Measurements from ENCODE around the gene RAC3. TPM values are rescaled to one million over a fixed set of nuclear protein-coding genes. Genes with fewer than 3 reads are reported as not detected.

RAC3 gene
- total and polyA plus RNA-seq, 3 experiments from 2014 or later, result 4.2 to 4.5 TPM; not detected in 1

- POLR2A ChIA-PET, result no interaction called here
- no peaks in the 10 kb centered on the region for H3K4me1 ChIP-seq (ENCODE audit: insufficient read depth, low read length)
- H3K4me1 Mint-ChIP-seq, result no peaks in the 10 kb centered on the region
- CTCF ChIA-PET, result interaction anchor here (0.6 kb wide), 1 partner anchor 34 kb away, joined by 4 read pairs; no protein-coding TSS in a partner anchor
- no peaks in the 10 kb centered on the region for H3K36me3 ChIP-seq (ENCODE audit: insufficient read depth, low read length)
- DNase-seq, result no peak
- H3K27ac Mint-ChIP-seq, result peak overlapping the region in 2 of 8 donors; percentile 29 to 87
- no peaks in the 10 kb centered on the region for H3K9me3 ChIP-seq (ENCODE audit: low read length)
- H3K27ac ChIP-seq (ENCODE audit: low read depth, low read length), result no peak overlapping the region
- no peak overlapping the region for H3K4me3 ChIP-seq (ENCODE audit: low read length)
- no peaks in the 10 kb centered on the region for H3K27me3 ChIP-seq (ENCODE audit: insufficient read depth, low read length, poor library complexity, severe bottlenecking)
- no peak overlapping the region for H3K4me3 Mint-ChIP-seq
- peaks cover 0 to 14% (median 2%) of the 10 kb centered on the region in 3 donors for H3K36me3 Mint-ChIP-seq
- H3K27me3 Mint-ChIP-seq, result no peaks in the 10 kb centered on the region
- no peaks in the 10 kb centered on the region for H3K9me3 Mint-ChIP-seq
These were observed 34.6 kb upstream of the RAC3 start for GRCh38 chr17:81996757-81997441.

- ChIA-PET CTCF (no interaction called here), POLR2A (no interaction called here)
- no peak for DNase-seq
- Mint-ChIP-seq H3K4me1 (no peaks in the 10 kb centered on the region), H3K36me3 (peaks cover 0 to 14% (median 2%) of the 10 kb centered on the region in 3 donors), H3K27ac (peak overlapping the region in 2 of 8 donors; percentile 52 to 80), H3K9me3 (no peaks in the 10 kb centered on the region), H3K4me3 (no peak overlapping the region), H3K27me3 (no peaks in the 10 kb centered on the region)
- Histone ChIP-seq H3K9me3 (ENCODE audit: low read length) (no peaks in the 10 kb centered on the region), H3K4me1 (ENCODE audit: insufficient read depth, low read length) (no peaks in the 10 kb centered on the region), H3K4me3 (ENCODE audit: low read length) (no peak overlapping the region), H3K36me3 (ENCODE audit: insufficient read depth, low read length) (no peaks in the 10 kb centered on the region), H3K27me3 (ENCODE audit: insufficient read depth, low read length, poor library complexity, severe bottlenecking) (no peaks in the 10 kb centered on the region), H3K27ac (ENCODE audit: low read depth, low read length) (no peak overlapping the region)
These were observed 33.3 kb upstream of the RAC3 start for GRCh38 chr17:81998212-81998611.

GRCh38 chr17:81998691-81999438 lies 32.6 kb upstream of the RAC3 start:
- Histone ChIP-seq H3K27ac (ENCODE audit: low read depth, low read length) (no peak overlapping the region), H3K9me3 (ENCODE audit: low read length) (no peaks in the 10 kb centered on the region), H3K4me1 (ENCODE audit: insufficient read depth, low read length) (no peaks in the 10 kb centered on the region), H3K27me3 (ENCODE audit: insufficient read depth, low read length, poor library complexity, severe bottlenecking) (no peaks in the 10 kb centered on the region), H3K36me3 (ENCODE audit: insufficient read depth, low read length) (no peaks in the 10 kb centered on the region), H3K4me3 (ENCODE audit: low read length) (no peak overlapping the region)
- no peaks in the 10 kb centered on the region for H3K27me3 Mint-ChIP-seq
- H3K4me1 Mint-ChIP-seq, result no peaks in the 10 kb centered on the region
- ChIA-PET CTCF (no interaction called here), POLR2A (no interaction called here)
- no peak overlapping the region for H3K27ac Mint-ChIP-seq
- DNase-seq, result no peak
- H3K4me3 Mint-ChIP-seq, result no peak overlapping the region
- peaks cover 0 to 12% (median 2%) of the 10 kb centered on the region in 3 donors for H3K36me3 Mint-ChIP-seq
- no peaks in the 10 kb centered on the region for H3K9me3 Mint-ChIP-seq

- H3K4me1 Mint-ChIP-seq, result no peaks in the 10 kb centered on the region
- H3K9me3 ChIP-seq (ENCODE audit: low read length), result no peaks in the 10 kb centered on the region
- no peak overlapping the region for H3K4me3 Mint-ChIP-seq
- no peak overlapping the region for H3K27ac ChIP-seq (ENCODE audit: low read depth, low read length)
- no peaks in the 10 kb centered on the region for H3K27me3 Mint-ChIP-seq
- H3K36me3 Mint-ChIP-seq, result peaks cover 0 to 10% (median 2%) of the 10 kb centered on the region in 3 donors
- no peaks in the 10 kb centered on the region for H3K9me3 Mint-ChIP-seq
- ChIA-PET CTCF (no interaction called here), POLR2A (no interaction called here)
- H3K27me3 ChIP-seq (ENCODE audit: insufficient read depth, low read length, poor library complexity, severe bottlenecking), result no peaks in the 10 kb centered on the region
- no peak for DNase-seq
- H3K4me1 ChIP-seq (ENCODE audit: insufficient read depth, low read length), result no peaks in the 10 kb centered on the region
- H3K36me3 ChIP-seq (ENCODE audit: insufficient read depth, low read length), result no peaks in the 10 kb centered on the region
- H3K27ac Mint-ChIP-seq, result no peak overlapping the region
- H3K4me3 ChIP-seq (ENCODE audit: low read length), result no peak overlapping the region
These were observed 31.9 kb upstream of the RAC3 start for GRCh38 chr17:81999587-81999975.

- Histone ChIP-seq H3K9me3 (ENCODE audit: low read length) (no peaks in the 10 kb centered on the region), H3K4me1 (ENCODE audit: insufficient read depth, low read length) (no peaks in the 10 kb centered on the region), H3K4me3 (ENCODE audit: low read length) (no peak overlapping the region), H3K27ac (ENCODE audit: low read depth, low read length) (no peak overlapping the region), H3K36me3 (ENCODE audit: insufficient read depth, low read length) (no peaks in the 10 kb centered on the region), H3K27me3 (ENCODE audit: insufficient read depth, low read length, poor library complexity, severe bottlenecking) (no peaks in the 10 kb centered on the region)
- Mint-ChIP-seq H3K4me3 (no peak overlapping the region), H3K27me3 (no peaks in the 10 kb centered on the region), H3K27ac (peak overlapping the region in 1 of 8 donors; percentile 54), H3K4me1 (no peaks in the 10 kb centered on the region), H3K9me3 (no peaks in the 10 kb centered on the region), H3K36me3 (peaks cover 0 to 10% (median 2%) of the 10 kb centered on the region in 3 donors)
- ChIA-PET CTCF (no interaction called here), POLR2A (no interaction called here)
- no peak for DNase-seq
These were observed 31.3 kb upstream of the RAC3 start for GRCh38 chr17:81999976-82000802.

GRCh38 chr17:82000803-82001570 lies 30.5 kb upstream of the RAC3 start:
- Mint-ChIP-seq H3K4me1 (no peaks in the 10 kb centered on the region), H3K36me3 (peaks cover 0 to 8% (median 2%) of the 10 kb centered on the region in 3 donors), H3K9me3 (no peaks in the 10 kb centered on the region), H3K4me3 (no peak overlapping the region), H3K27me3 (no peaks in the 10 kb centered on the region), H3K27ac (no peak overlapping the region)
- no peak overlapping the region for H3K4me3 ChIP-seq (ENCODE audit: low read length)
- no peaks in the 10 kb centered on the region for H3K27me3 ChIP-seq (ENCODE audit: insufficient read depth, low read length, poor library complexity, severe bottlenecking)
- H3K4me1 ChIP-seq (ENCODE audit: insufficient read depth, low read length), result no peaks in the 10 kb centered on the region
- no peak for DNase-seq
- H3K27ac ChIP-seq (ENCODE audit: low read depth, low read length), result no peak overlapping the region
- H3K36me3 ChIP-seq (ENCODE audit: insufficient read depth, low read length), result no peaks in the 10 kb centered on the region
- CTCF ChIA-PET, result no interaction called here
- no peaks in the 10 kb centered on the region for H3K9me3 ChIP-seq (ENCODE audit: low read length)
- POLR2A ChIA-PET, result no interaction called here

- Histone ChIP-seq H3K36me3 (ENCODE audit: insufficient read depth, low read length) (no peaks in the 10 kb centered on the region), H3K27me3 (ENCODE audit: insufficient read depth, low read length, poor library complexity, severe bottlenecking) (no peaks in the 10 kb centered on the region), H3K27ac (ENCODE audit: low read depth, low read length) (no peak overlapping the region), H3K9me3 (ENCODE audit: low read length) (no peaks in the 10 kb centered on the region), H3K4me3 (ENCODE audit: low read length) (no peak overlapping the region), H3K4me1 (ENCODE audit: insufficient read depth, low read length) (no peaks in the 10 kb centered on the region)
- H3K27ac Mint-ChIP-seq, result no peak overlapping the region
- ChIA-PET POLR2A (no interaction called here), CTCF (no interaction called here)
- H3K4me1 Mint-ChIP-seq, result no peaks in the 10 kb centered on the region
- no peaks in the 10 kb centered on the region for H3K9me3 Mint-ChIP-seq
- H3K27me3 Mint-ChIP-seq, result no peaks in the 10 kb centered on the region
- DNase-seq, result no peak
- H3K36me3 Mint-ChIP-seq, result peaks cover 0 to 5% (median 2%) of the 10 kb centered on the region in 3 donors
- no peak overlapping the region for H3K4me3 Mint-ChIP-seq
These were observed 29.9 kb upstream of the RAC3 start for GRCh38 chr17:82001571-82002056.

All from CD8-positive, alpha-beta memory T cell (primary cell).